GM12878 (cell line): ENCODE results near the gene GRIP2. TPM values are rescaled to one million over a fixed set of nuclear protein-coding genes. Genes with fewer than 3 reads are reported as not detected.

Source experiments
- ATAC-seq: fragments of 200-7000 bp; cut with Tn5 transposase; 3 replicates; pipeline ENCODE4 v1.9.1; 2020; ENCODE audit warnings: mild to moderate bottlenecking, moderate library complexity
- BruUV-seq: library from RNA; stranded (reverse); fragments of 400-500 nt; replicated peaks from 2 replicates; lab custom pipeline; 2021; lab: Mats Ljungman, UMichigan
- CTCF ChIA-PET: fragments of 300-600 bp; sonication (Branson Sonifier 250); formaldehyde crosslinking; extraction: SDS; loops from one replicate; lab custom pipeline; 2021; ENCODE audit warnings: inconsistent platforms; lab: Yijun Ruan, JAX
- POLR2A ChIA-PET: fragments of 350-600 bp; formaldehyde crosslinking; extraction: SDS; loops from one replicate; lab custom pipeline; 2021; ENCODE audit warnings: inconsistent platforms; lab: Charles Lee
- RAD21 ChIA-PET: fragments of 300-600 bp; sonication (Branson Sonifier 250); formaldehyde crosslinking; loops from one replicate; lab custom pipeline; 2023; ENCODE audit warnings: antibody characterized with exemption; ENCODE audit not compliant: unreplicated experiment; lab: Charles Lee
- SMC1A ChIA-PET: fragments of 300-600 bp; sonication (Branson Sonifier 250); formaldehyde crosslinking; loops from one replicate; lab custom pipeline; 2023; ENCODE audit not compliant: unreplicated experiment, uncharacterized antibody; lab: Charles Lee
- DNase-seq: peaks from one replicate; pipeline ENCODE4 v3.0.0-alpha.2; 2011; ENCODE audit warnings: low read depth, low spot score
- FAIRE-seq: peaks from 3 replicates; lab custom pipeline; 2011; peaks lifted over from hg19 to GRCh38; lab: Jason Lieb, UNC
- H2AFZ ChIP-seq: 2 replicates; pipeline ENCODE4 v1.6.0; 2011; ENCODE audit warnings: low read depth, low read length, control low read depth; ENCODE audit not compliant: control insufficient read depth
- H3K27ac ChIP-seq: 2 replicates; pipeline ENCODE4 v1.5.1; 2011; ENCODE audit warnings: control low read depth; ENCODE audit not compliant: control insufficient read depth, insufficient read depth
- H3K27me3 ChIP-seq, 2 experiments: replicated peaks in 1 of 2; 2 replicates each; pipeline versions ENCODE4 v1.6.0 to v1.6.1; 2011; ENCODE audit warnings: low read length in 1 of 2; ENCODE audit not compliant: control insufficient read depth in 2 of 2, insufficient read depth in 2 of 2
- H3K36me3 ChIP-seq, 2 experiments: 2 replicates each; pipeline ENCODE4 v1.5.1; 2011; ENCODE audit warnings: low read length in 1 of 2; ENCODE audit not compliant: control insufficient read depth in 2 of 2, insufficient read depth in 2 of 2
- H3K4me1 ChIP-seq: 2 replicates; pipeline ENCODE4 v1.6.1; 2011; ENCODE audit warnings: mild to moderate bottlenecking, low read length, moderate library complexity, mixed read lengths; ENCODE audit not compliant: control insufficient read depth, insufficient read depth
- H3K4me2 ChIP-seq: 2 replicates; pipeline ENCODE4 v1.6.0; 2011; ENCODE audit warnings: control low read depth; ENCODE audit not compliant: control insufficient read depth, insufficient read depth
- H3K4me3 ChIP-seq: fragments of 200-600 bp; sonication (generic); 2 replicates; pipeline ENCODE4 v1.5.1; 2016
- H3K79me2 ChIP-seq: 2 replicates; pipeline ENCODE4 v1.6.0; 2011; ENCODE audit warnings: low read length; ENCODE audit not compliant: control insufficient read depth, insufficient read depth
- H3K9ac ChIP-seq: 2 replicates; pipeline ENCODE4 v1.8.0; 2011; ENCODE audit warnings: low read length, control low read depth, mixed read lengths; ENCODE audit not compliant: control insufficient read depth, insufficient read depth
- H3K9me3 ChIP-seq: replicated peaks from 3 replicates; pipeline ENCODE4 v1.5.1; 2011; ENCODE audit warnings: mild to moderate bottlenecking, low read length; ENCODE audit not compliant: control insufficient read depth, insufficient read depth
- H4K20me1 ChIP-seq: 2 replicates; pipeline ENCODE4 v1.6.0; 2011; ENCODE audit not compliant: control insufficient read depth, insufficient read depth
- CBFB ChIP-seq: IDR thresholded peaks from 2 replicates; pipeline ENCODE4 v1.6.1; 2016; ENCODE audit warnings: antibody characterized with exemption, low read depth
- CHD1 ChIP-seq: IDR thresholded peaks from 2 replicates; pipeline ENCODE4 v1.6.1; 2012; ENCODE audit warnings: low read depth, low read length, improper control_type of control experiment
- CHD2 ChIP-seq: IDR thresholded peaks from 2 replicates; pipeline ENCODE4 v1.6.1; 2011; ENCODE audit warnings: low read depth, low read length, improper control_type of control experiment, borderline replicate concordance
- CHD4 ChIP-seq: fragments of 200-600 bp; sonication (generic); IDR thresholded peaks from 2 replicates; pipeline ENCODE4 v1.6.1; 2016; ENCODE audit warnings: mild to moderate bottlenecking
- FOXK2 ChIP-seq: fragments of 450-650 bp; IDR thresholded peaks from 2 replicates; pipeline ENCODE4 v1.6.1; 2017; ENCODE audit warnings: mild to moderate bottlenecking, moderate library complexity
- IKZF1 ChIP-seq: fragments of 450-650 bp; conservative IDR thresholded peaks from 2 replicates; pipeline ENCODE4 v1.6.1; 2017; ENCODE audit warnings: antibody characterized with exemption, mild to moderate bottlenecking
- MEF2B ChIP-seq: fragments of 450-650 bp; IDR thresholded peaks from 2 replicates; pipeline ENCODE4 v1.6.1; 2018; ENCODE audit warnings: mild to moderate bottlenecking, moderate library complexity; ENCODE audit not compliant: partially characterized antibody, poor library complexity, severe bottlenecking
- NFYB ChIP-seq: IDR thresholded peaks from 2 replicates; pipeline ENCODE4 v1.6.1; 2011; ENCODE audit warnings: low read depth, mild to moderate bottlenecking, low read length, improper control_type of control experiment, moderate library complexity; ENCODE audit not compliant: insufficient read depth
- SRF ChIP-seq, 2 experiments: IDR thresholded peaks; 2 replicates each; pipeline ENCODE4 v1.6.1; 2011; ENCODE audit warnings: low read depth in 2 of 2, low read length in 2 of 2, mild to moderate bottlenecking in 1 of 2, moderate library complexity in 1 of 2
- STAT3 ChIP-seq: IDR thresholded peaks from 2 replicates; pipeline ENCODE4 v1.6.1; 2011; ENCODE audit warnings: low read depth, low read length, improper control_type of control experiment
- WGBS: methylation state at CpG from one replicate; pipeline ENCODE4 v1.1.6; 2016; ENCODE audit warnings: low lambda C conversion rate; ENCODE audit not compliant: insufficient replicate concordance, insufficient coverage; ENCODE audit errors: missing lambda C conversion rate; 5-methylcytosine and 5-hydroxymethylcytosine counted together
- in situ Hi-C: fragments of 300-500 bp; cut with MboI; formaldehyde crosslinking; loops from 9 replicates; pipeline ENCODE4 v1.14.3; 2018; ENCODE audit warnings: mixed read lengths
- intact Hi-C: fragments of 100-400 bp; cut with micrococcal nuclease; formaldehyde crosslinking; loops from one replicate; pipeline ENCODE4 v1.14.2; 2022; ENCODE audit not compliant: unreplicated experiment
- polyA plus RNA-seq, 11 experiments: library from polyadenylated mRNA; depleted of rRNA in 4 of 11; unstranded in 6 of 11; stranded (reverse) in 5 of 11; fragments of >200 nt; fragmentation: Nextera tagmentation in 4 of 11; fragmentation: Illumina TruSeq in 1 of 11; extraction: Ambion mirVana in 4 of 11; extraction: Trizol in 1 of 11; gene quantifications; 1 replicate in 1 of 11; 2 replicates in 10 of 11; pipeline versions ENCODE4 v1.2.1 to v1.2.3, GENCODE V29; 2011 to 2016; ENCODE audit warnings: inconsistent platforms in 2 of 11, missing spikeins in 2 of 11, low read depth in 1 of 11
- total RNA-seq, 4 experiments: library from RNA; depleted of rRNA in 3 of 4; stranded (reverse); fragments of >200 nt in 3 of 4; fragmentation: Illumina TruSeq in 1 of 4; extraction: Trizol in 1 of 4; gene quantifications; 2 replicates each; pipeline versions ENCODE4 v1.2.1 to v1.2.3, GENCODE V29; 2013 to 2021
- TF ChIP-seq, protein P1 (sequence below): fragments of 450-650 bp; IDR thresholded peaks from 2 replicates; pipeline ENCODE4 v1.6.1; 2017; ENCODE audit warnings: low read depth, mild to moderate bottlenecking, moderate library complexity
- TF ChIP-seq, protein P2 (sequence below): IDR thresholded peaks from 2 replicates; pipeline ENCODE4 v1.6.1; 2011; ENCODE audit warnings: mild to moderate bottlenecking, low read depth, low read length, moderate library complexity; ENCODE audit not compliant: insufficient replicate concordance
- TF ChIP-seq, protein P3 (sequence below): fragments of 450-650 bp; formaldehyde crosslinking; IDR thresholded peaks from 2 replicates; pipeline ENCODE4 v1.4.0; 2020; ENCODE audit warnings: mild to moderate bottlenecking, moderate library complexity
- TF ChIP-seq, protein P4 (sequence below): IDR thresholded peaks from 2 replicates; pipeline ENCODE4 v1.6.1; 2012; ENCODE audit warnings: low read length, inconsistent platforms
- TF ChIP-seq, protein P5 (sequence below): IDR thresholded peaks from 2 replicates; pipeline ENCODE4 v1.6.1; 2012; ENCODE audit warnings: low read depth, low read length, improper control_type of control experiment

Gene GRIP2
- total and polyA plus RNA-seq, 10 of the 15 experiments (the other 5 are each of a cell fraction or from before 2014, with no cell fraction given): not detected

DNA sequence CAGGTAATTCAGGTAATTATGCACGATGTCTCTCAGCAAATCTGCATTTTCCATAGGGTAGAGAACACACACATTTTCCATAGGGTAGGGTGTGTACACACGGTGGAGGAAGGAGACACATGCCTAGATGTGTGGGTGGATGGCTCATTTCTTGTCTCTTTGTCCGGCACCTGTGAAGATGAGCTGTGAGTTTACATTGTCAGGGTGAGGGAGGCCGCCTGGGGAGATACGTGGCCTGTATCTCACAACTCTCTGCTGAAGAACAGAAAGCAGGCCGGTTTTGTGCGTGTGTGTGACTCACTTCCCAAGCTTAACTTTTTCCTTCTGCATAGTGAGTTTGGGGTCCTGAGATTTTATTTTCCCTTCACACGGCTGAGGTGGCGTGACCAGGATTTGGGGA, 77.4 kb downstream of the GRIP2 start:
- FAIRE-seq (no peak), ATAC-seq (no peak), DNase-seq (no peak)
- 95% methylated on average over 9 of the region's 9 CpGs for WGBS
- Histone ChIP-seq H3K27ac (no peak overlapping the region), H2AFZ (no peak overlapping the region), H3K27me3 (no peaks in the 10 kb centered on the region), H4K20me1 (no peaks in the 10 kb centered on the region), H3K4me1 (no peaks in the 10 kb centered on the region), H3K4me2 (no peak overlapping the region), H3K9me3 (no peaks in the 10 kb centered on the region), H3K36me3 (peaks cover 4 to 11% of the 10 kb centered on the region in 2 experiments; a peak in 3 of 4 replicates), H3K9ac (no peak overlapping the region), H3K79me2 (no peaks in the 10 kb centered on the region), H3K4me3 (no peak overlapping the region)
- BruUV-seq: no TSS peak
- intact Hi-C loops (no loop called here), in situ Hi-C loops (loop anchor here (5.0 kb wide), 2 partner anchors 200 to 565 kb away; no protein-coding TSS in a partner anchor)
- CTCF ChIA-PET: interaction anchor here (0.7 to 3.1 kb wide), 14 partner anchors 30 to 566 kb away, joined by 3 to 17 read pairs (median 5); partner anchors contain the start of gene SLC6A6
- POLR2A ChIA-PET: no interaction called here
- RAD21 ChIA-PET: interaction anchor here (0.5 to 2.5 kb wide), 3 partner anchors 58 to 259 kb away, joined by 3 to 11 read pairs (median 4); no protein-coding TSS in a partner anchor
- SMC1A ChIA-PET: interaction anchor here (0.6 to 2.6 kb wide), 10 partner anchors 29 to 293 kb away, joined by 3 to 18 read pairs (median 4); no protein-coding TSS in a partner anchor
- TF ChIP-seq, protein P1, sequence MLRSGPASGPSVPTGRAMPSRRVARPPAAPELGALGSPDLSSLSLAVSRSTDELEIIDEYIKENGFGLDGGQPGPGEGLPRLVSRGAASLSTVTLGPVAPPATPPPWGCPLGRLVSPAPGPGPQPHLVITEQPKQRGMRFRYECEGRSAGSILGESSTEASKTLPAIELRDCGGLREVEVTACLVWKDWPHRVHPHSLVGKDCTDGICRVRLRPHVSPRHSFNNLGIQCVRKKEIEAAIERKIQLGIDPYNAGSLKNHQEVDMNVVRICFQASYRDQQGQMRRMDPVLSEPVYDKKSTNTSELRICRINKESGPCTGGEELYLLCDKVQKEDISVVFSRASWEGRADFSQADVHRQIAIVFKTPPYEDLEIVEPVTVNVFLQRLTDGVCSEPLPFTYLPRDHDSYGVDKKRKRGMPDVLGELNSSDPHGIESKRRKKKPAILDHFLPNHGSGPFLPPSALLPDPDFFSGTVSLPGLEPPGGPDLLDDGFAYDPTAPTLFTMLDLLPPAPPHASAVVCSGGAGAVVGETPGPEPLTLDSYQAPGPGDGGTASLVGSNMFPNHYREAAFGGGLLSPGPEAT: no peak
- TF ChIP-seq, protein P2, sequence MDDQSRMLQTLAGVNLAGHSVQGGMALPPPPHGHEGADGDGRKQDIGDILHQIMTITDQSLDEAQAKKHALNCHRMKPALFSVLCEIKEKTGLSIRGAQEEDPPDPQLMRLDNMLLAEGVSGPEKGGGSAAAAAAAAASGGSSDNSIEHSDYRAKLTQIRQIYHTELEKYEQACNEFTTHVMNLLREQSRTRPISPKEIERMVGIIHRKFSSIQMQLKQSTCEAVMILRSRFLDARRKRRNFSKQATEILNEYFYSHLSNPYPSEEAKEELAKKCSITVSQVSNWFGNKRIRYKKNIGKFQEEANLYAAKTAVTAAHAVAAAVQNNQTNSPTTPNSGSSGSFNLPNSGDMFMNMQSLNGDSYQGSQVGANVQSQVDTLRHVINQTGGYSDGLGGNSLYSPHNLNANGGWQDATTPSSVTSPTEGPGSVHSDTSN: no peak
- TF ChIP-seq, protein P3, sequence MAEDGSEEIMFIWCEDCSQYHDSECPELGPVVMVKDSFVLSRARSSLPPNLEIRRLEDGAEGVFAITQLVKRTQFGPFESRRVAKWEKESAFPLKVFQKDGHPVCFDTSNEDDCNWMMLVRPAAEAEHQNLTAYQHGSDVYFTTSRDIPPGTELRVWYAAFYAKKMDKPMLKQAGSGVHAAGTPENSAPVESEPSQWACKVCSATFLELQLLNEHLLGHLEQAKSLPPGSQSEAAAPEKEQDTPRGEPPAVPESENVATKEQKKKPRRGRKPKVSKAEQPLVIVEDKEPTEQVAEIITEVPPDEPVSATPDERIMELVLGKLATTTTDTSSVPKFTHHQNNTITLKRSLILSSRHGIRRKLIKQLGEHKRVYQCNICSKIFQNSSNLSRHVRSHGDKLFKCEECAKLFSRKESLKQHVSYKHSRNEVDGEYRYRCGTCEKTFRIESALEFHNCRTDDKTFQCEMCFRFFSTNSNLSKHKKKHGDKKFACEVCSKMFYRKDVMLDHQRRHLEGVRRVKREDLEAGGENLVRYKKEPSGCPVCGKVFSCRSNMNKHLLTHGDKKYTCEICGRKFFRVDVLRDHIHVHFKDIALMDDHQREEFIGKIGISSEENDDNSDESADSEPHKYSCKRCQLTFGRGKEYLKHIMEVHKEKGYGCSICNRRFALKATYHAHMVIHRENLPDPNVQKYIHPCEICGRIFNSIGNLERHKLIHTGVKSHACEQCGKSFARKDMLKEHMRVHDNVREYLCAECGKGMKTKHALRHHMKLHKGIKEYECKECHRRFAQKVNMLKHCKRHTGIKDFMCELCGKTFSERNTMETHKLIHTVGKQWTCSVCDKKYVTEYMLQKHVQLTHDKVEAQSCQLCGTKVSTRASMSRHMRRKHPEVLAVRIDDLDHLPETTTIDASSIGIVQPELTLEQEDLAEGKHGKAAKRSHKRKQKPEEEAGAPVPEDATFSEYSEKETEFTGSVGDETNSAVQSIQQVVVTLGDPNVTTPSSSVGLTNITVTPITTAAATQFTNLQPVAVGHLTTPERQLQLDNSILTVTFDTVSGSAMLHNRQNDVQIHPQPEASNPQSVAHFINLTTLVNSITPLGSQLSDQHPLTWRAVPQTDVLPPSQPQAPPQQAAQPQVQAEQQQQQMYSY: no peak
- TF ChIP-seq CHD2: no peak
- no peak for TF ChIP-seq CHD4
- no peak for TF ChIP-seq STAT3
- no peak for TF ChIP-seq FOXK2
- TF ChIP-seq MEF2B: no peak
- no peak for TF ChIP-seq CBFB
- TF ChIP-seq CHD1: no peak
- no peak for TF ChIP-seq IKZF1
- TF ChIP-seq NFYB: no peak
- TF ChIP-seq, protein P4, sequence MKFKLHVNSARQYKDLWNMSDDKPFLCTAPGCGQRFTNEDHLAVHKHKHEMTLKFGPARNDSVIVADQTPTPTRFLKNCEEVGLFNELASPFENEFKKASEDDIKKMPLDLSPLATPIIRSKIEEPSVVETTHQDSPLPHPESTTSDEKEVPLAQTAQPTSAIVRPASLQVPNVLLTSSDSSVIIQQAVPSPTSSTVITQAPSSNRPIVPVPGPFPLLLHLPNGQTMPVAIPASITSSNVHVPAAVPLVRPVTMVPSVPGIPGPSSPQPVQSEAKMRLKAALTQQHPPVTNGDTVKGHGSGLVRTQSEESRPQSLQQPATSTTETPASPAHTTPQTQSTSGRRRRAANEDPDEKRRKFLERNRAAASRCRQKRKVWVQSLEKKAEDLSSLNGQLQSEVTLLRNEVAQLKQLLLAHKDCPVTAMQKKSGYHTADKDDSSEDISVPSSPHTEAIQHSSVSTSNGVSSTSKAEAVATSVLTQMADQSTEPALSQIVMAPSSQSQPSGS: no peak
- no peak for TF ChIP-seq SRF (IDR thresholded peaks at IDR 0.05; ENCODE audit: low read depth in 2 of 2, low read length in 2 of 2)
- TF ChIP-seq, protein P5, sequence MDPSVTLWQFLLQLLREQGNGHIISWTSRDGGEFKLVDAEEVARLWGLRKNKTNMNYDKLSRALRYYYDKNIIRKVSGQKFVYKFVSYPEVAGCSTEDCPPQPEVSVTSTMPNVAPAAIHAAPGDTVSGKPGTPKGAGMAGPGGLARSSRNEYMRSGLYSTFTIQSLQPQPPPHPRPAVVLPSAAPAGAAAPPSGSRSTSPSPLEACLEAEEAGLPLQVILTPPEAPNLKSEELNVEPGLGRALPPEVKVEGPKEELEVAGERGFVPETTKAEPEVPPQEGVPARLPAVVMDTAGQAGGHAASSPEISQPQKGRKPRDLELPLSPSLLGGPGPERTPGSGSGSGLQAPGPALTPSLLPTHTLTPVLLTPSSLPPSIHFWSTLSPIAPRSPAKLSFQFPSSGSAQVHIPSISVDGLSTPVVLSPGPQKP: no peak
